Stimulated activated CD4-positive, alpha-beta T cell treated with anti-CD3 and anti-CD28 coated beads, Interleukin-2, amount 100 ng/mL, for 4 hours (primary cell): ENCODE measurements around the gene ZNF275.
"Not testable (repeated sequence)": the region's sequence is repeated elsewhere in the genome, so short reads cannot be mapped to it uniquely, and the experiment has no call there.

Experiments
- DNase-seq: peaks from one replicate; pipeline ENCODE4 v3.0.0-alpha.2; 2020; ENCODE audit warnings: low read depth

Gene ZNF275

GRCh38 chrX:153319295-153320046 is 14.5 kb upstream of the ZNF275 start:
- no peak for DNase-seq

DNA sequence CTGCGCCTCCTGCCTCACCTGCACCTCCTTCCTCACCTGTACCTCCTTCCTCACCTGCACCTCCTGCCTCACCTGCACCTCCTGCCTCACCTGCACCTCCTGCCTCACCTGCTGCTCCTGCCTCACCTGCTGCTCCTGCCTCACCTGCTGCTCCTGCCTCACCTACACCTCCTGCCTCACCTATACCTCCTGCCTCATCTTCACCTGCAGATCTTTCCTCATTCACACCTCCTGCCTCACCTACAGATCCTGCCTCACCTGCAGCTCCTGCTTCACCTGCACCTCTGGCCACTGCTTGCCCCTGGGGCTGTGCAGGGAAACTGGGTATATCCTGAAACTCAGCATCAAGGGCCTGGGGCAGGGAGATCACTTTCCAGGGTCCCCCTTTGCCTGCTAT is 13.9 kb upstream of the ZNF275 start:
- not testable (repeated sequence) for DNase-seq

GRCh38 chrX:153320555-153321184 is 13.3 kb upstream of the ZNF275 start:
- DNase-seq: no peak

- DNase-seq: no peak
Observed at GRCh38 chrX:153321381-153322124, 12.4 kb upstream of the ZNF275 start, which contains the start of gene PNMA6F. PNMA6F (minus strand) TSS chrX:153321767; CDS start chrX:153320674, 1,093 bp downstream.

GRCh38 chrX:153327561-153327960 is 6.4 kb upstream of the ZNF275 start:
- DNase-seq: no peak

DNA sequence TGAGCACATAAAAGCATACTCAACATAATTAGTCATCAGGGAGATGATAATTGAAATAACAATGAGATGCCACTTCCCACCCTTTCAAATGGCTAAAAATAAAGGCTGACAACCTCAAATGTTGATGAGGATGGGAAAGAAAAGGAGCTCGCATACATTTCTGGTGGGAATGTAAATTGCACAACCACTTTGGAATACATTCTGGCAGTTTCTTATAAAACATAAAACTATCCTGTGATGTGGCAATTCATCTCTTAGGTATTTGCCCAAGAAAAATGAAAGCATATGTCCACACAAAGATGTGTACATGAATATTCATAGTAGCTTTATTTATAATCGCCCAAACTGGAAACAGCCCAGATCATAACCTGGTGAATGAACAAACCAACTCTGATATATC is 687 bp upstream of the ZNF275 start:
- DNase-seq: no peak

- DNase-seq: no peak
Observed at GRCh38 chrX:153334654-153335295, 822 bp downstream of the ZNF275 start.

DNA sequence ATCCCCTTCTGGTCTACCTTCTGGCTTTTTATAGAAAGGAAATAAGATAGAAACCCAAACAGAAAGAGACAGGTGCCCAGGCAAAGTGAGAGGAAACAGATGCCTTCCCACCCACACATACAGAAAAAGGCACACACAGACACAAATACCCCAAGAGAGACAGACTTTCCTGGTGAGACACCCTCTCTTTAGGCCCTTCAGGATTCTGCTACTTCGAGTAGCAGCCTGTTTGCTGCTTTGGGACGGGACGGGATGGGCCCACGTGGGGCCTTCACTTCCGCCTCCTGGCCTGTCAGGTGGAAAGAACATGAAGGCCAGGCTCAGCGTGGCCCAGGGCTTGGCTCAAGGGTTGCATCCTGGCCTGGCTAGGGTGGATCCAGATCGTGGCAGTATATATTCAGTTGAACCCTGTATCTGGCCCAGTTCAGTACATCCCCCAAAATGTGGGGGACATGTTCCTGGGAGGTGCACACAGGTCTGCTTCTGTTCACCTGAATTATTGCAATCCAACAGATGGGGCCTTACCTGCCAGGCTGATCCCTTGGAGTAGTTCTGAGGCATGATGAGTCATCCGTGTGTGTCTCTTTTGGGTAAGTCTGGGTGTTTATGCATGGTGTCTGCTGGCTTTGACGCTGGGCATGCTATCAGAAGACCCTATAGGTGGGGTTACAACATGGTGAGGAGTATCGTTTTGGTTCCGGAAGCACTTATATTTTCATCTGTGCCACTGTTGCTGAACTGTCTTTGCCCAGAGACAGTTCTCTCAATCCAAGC is 2.4 kb downstream of the ZNF275 start:
- no peak for DNase-seq

DNA sequence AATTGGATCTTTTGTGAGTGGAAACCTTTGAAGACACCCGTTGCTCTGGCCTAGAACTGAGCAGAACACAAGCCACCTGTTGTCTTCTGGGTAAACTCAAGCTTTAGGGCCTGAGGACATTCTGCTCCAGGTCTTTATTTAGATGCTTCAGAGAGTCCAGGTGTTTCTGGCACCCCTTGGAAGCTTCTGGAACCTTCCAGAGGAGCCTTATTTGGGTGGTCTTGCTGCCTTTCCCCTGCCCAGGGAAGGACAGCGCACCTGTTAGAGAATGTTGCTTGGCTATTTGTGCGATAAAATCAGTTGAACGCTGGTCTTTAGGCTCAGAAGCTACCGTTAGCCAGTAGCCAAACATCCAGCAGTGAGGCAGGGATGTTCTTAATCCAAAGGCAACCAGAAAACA is 3.0 kb downstream of the ZNF275 start:
- DNase-seq: no peak

GRCh38 chrX:153338836-153339235 is 4.9 kb downstream of the ZNF275 start:
- no peak for DNase-seq

GRCh38 chrX:153339662-153340061 is 5.7 kb downstream of the ZNF275 start:
- DNase-seq: no peak

DNA sequence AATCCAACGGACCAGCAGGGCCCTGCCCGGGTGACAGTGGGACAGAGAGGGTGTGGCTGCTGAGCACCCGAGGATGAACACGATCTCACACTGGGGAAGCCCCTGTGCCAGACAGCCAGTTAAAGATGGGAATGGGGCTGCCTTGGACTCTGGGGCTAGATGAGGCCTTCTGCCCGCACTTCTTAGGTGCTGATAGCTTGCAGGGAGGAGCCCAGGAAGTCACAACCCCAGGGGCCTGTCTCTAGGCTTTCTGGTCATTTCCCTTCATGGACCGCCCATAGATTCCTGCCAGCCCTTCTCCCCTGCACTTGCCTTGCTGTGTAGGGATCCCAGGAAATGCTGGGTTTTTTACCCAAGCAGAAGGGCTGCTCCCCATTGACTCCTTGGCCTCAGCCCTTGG is 6.2 kb downstream of the ZNF275 start:
- DNase-seq: no peak

DNA sequence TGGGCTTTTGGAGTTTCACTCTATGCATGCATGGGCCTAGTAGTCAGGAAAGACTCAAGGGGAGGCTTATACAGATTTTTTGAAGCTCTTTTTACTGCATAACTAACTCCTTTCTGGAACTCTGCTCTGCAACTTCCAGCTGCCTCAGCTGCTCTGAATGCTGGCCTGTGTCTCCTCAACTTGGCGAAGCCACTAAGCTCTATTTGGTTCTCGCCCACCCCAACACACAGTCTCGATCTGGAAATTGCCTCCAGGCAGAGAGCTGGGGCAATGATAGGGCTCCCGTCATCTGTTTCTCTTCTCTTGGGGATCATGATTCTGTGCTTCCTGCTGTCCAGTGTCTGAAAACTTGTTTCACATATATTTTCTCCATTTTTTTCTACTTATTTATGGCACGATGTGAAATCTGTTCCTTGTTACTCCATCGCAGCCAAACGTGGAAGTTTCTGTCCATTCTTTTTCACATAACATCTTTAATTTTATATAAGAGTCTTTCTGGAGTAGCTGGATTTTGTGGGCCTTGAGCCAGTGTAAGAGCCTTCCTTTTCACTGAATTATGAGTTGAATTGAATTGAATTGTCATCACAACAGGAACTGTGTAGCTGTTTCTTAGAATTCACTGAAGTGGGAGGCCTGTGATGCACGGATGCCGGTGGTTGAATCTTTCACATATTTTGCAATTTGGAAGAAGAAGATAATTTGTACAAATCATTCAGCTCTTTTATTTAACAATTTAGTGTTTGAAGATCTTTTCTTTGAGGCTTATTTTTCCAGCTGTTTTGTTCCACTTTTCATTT is 9.0 kb downstream of the ZNF275 start:
- DNase-seq: no peak

DNA sequence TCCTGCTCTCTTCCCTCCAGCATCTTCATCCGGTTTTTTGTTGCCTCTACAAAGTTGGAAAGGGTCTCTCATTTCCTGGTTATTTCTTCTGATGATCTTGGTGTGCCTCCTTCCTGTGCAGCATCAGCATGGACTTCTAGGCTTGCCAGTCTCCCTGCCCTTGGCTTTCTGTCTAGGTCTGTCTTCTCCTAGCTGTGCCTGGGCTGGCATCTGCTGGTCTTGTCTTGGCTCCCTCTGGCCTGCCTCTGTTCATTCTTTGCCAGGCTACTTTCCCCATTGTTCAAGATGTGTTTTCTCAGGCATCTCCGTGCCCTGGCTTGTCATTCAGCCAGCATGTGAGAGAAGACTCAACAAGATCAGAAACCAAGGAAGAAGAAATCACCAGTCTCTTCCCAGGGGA is 9.7 kb downstream of the ZNF275 start:
- no peak for DNase-seq

- no peak for DNase-seq
Observed at GRCh38 chrX:153347530-153347929, 13.6 kb downstream of the ZNF275 start.

GRCh38 chrX:153348421-153348820 is 14.5 kb downstream of the ZNF275 start:
- no peak for DNase-seq

- DNase-seq: no peak
Observed at GRCh38 chrX:153349952-153350351, 16.0 kb downstream of the ZNF275 start.

- no peak for DNase-seq
Observed at GRCh38 chrX:153351981-153352380, 18.0 kb downstream of the ZNF275 start.

GRCh38 chrX:153352858-153353257 is 18.9 kb downstream of the ZNF275 start:
- DNase-seq: no peak

DNA sequence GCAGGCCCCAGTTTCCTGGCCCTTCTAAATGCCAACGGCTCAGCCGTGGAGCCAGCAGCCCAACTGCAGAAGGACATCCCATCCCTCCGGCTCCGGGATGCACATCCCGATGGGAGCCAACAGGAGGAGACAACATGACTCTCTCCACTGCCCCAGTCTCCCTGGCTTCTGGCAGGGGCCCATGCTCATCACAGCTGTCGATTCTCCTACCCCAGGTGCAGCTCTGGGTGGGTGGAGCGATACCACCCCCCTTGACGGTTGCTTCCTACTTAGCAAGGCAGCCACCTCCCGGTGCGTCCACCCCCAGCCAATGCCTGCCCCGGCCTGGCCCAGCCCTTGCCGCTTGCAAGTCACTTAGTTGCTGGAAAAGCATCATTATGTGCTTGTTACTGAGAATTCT is 19.5 kb downstream of the ZNF275 start:
- DNase-seq: no peak

DNA sequence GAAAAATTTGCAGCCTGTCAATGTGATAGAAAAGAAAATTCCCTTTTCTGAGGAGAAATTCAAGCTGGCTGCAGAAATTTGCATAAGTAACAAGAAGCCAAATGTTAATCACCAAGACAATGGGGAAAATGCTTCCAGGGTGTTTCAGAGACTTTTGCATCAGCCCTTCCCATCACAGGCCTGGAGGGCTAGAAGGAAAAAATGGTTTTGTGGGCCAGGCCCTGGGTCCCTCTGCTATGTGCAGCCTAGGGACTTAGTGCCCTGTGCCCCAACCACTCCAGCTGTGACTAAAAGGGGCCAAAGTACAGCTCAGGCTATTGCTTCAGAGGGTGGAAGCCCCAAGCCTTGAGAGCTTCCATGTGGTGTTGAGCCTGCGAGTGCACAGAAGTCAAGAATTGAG is 23.9 kb downstream of the ZNF275 start:
- no peak for DNase-seq
